CD4-positive, CD25-positive, alpha-beta regulatory T cell (primary cell): ENCODE data around the gene WRAP73. TPM values are rescaled to one million over a fixed set of nuclear protein-coding genes. Genes with fewer than 3 reads are reported as not detected.

Source experiments
- ATAC-seq, 2 donors: fragments of 150-1000 bp; cut with Tn5 transposase; one replicate each; pipeline ENCODE4 v1.10.0; 2021; ENCODE audit warnings: low read depth in 2 of 2, moderate number of reproducible peaks in 2 of 2, moderate library complexity in 1 of 2
- DNase-seq, 3 donors: peaks; one replicate each; pipeline versions ENCODE4 v3.0.0 to v3.0.0-alpha.2; 2012 to 2022; ENCODE audit warnings: mixed read lengths in 1 of 3
- H3K27ac ChIP-seq: one replicate; pipeline ENCODE4 v1.7.0; 2013; ENCODE audit warnings: mild to moderate bottlenecking, low read length; ENCODE audit not compliant: insufficient read depth, poor library complexity, severe bottlenecking
- H3K27me3 ChIP-seq: one replicate; pipeline ENCODE4 v1.7.0; 2013; ENCODE audit warnings: low read length; ENCODE audit not compliant: control insufficient read depth, insufficient read depth
- H3K36me3 ChIP-seq: one replicate; pipeline ENCODE4 v1.7.0; 2013; ENCODE audit warnings: mild to moderate bottlenecking, low read length, moderate library complexity; ENCODE audit not compliant: control insufficient read depth, insufficient read depth
- H3K4me1 ChIP-seq: 2 replicates; pipeline ENCODE4 v1.7.0; 2013; ENCODE audit warnings: mild to moderate bottlenecking, low read length; ENCODE audit not compliant: insufficient read depth, control insufficient read depth, poor library complexity, severe bottlenecking
- H3K4me3 ChIP-seq: one replicate; pipeline ENCODE4 v1.7.0; 2013; ENCODE audit warnings: low read depth, mild to moderate bottlenecking, low read length, moderate library complexity
- H3K9me3 ChIP-seq, 2 experiments: 1 replicate in 1 of 2; 2 replicates in 1 of 2; pipeline ENCODE4 v1.7.0; 2013; ENCODE audit warnings: low read length in 2 of 2, mild to moderate bottlenecking in 1 of 2, moderate library complexity in 1 of 2; ENCODE audit not compliant: control insufficient read depth in 2 of 2
- H3K27ac Mint-ChIP-seq, 3 donors: one replicate each; pipeline ENCODE4 v1.8.0; 2020 to 2022; ENCODE audit warnings: mild to moderate bottlenecking in 3 of 3, mixed read lengths in 3 of 3, moderate library complexity in 2 of 3
- H3K27me3 Mint-ChIP-seq: one replicate; pipeline ENCODE4 v1.8.0; 2022; ENCODE audit warnings: mild to moderate bottlenecking, mixed read lengths
- H3K36me3 Mint-ChIP-seq: one replicate; pipeline ENCODE4 v1.8.0; 2020; ENCODE audit warnings: mixed read lengths
- H3K4me1 Mint-ChIP-seq, 4 donors: one replicate each; pipeline ENCODE4 v1.8.0; 2020 to 2022; ENCODE audit warnings: mixed read lengths in 4 of 4, mild to moderate bottlenecking in 1 of 4
- H3K4me3 Mint-ChIP-seq, 4 donors: one replicate each; pipeline ENCODE4 v1.8.0; 2020 to 2022; ENCODE audit warnings: mild to moderate bottlenecking in 4 of 4, mixed read lengths in 4 of 4, moderate library complexity in 3 of 4
- H3K9me3 Mint-ChIP-seq, 7 donors: one replicate each; pipeline ENCODE4 v1.8.0; 2020 to 2022; ENCODE audit warnings: mixed read lengths in 7 of 7, mild to moderate bottlenecking in 3 of 7, moderate library complexity in 2 of 7
- polyA plus RNA-seq, 4 donors: library from polyadenylated mRNA; unstranded; fragments of 300-500 nt; fragmentation: Illumina TruSeq; gene quantifications; one replicate each; pipeline ENCODE4 v1.2.3, GENCODE V29; 2021
- total RNA-seq: library from RNA; stranded (reverse); gene quantifications from one replicate; pipeline ENCODE4 v1.2.3, GENCODE V29; 2022

Gene WRAP73
- total and polyA plus RNA-seq, 5 donors from 2014 or later, result 27.9 to 37.1 (median 36.4) TPM

GRCh38 chr1:3604468-3604974 is 45.4 kb downstream of the WRAP73 start:
- no peaks in the 10 kb centered on the region for H3K36me3 Mint-ChIP-seq
- Histone ChIP-seq H3K4me3 (no peak overlapping the region), H3K9me3 (no peaks in the 10 kb centered on the region), H3K27me3 (no peaks in the 10 kb centered on the region), H3K4me1 (no peaks in the 10 kb centered on the region), H3K27ac (no peak overlapping the region), H3K36me3 (no peaks in the 10 kb centered on the region)
- DNase-seq (no peak), ATAC-seq (no peak)
- H3K27ac Mint-ChIP-seq, result no peak overlapping the region
- H3K4me1 Mint-ChIP-seq, result peaks cover 0 to 6% (median 0%) of the 10 kb centered on the region in 4 donors
- peaks cover 17% of the 10 kb centered on the region for H3K27me3 Mint-ChIP-seq
- H3K9me3 Mint-ChIP-seq, result no peaks in the 10 kb centered on the region
- H3K4me3 Mint-ChIP-seq, result no peak overlapping the region

GRCh38 chr1:3603571-3604467 is 46.1 kb downstream of the WRAP73 start:
- H3K4me1 Mint-ChIP-seq, result peaks cover 0 to 5% (median 0%) of the 10 kb centered on the region in 4 donors
- peaks cover 2% of the 10 kb centered on the region for H3K4me1 ChIP-seq
- no peak overlapping the region for H3K27ac Mint-ChIP-seq
- no peaks in the 10 kb centered on the region for H3K27me3 ChIP-seq
- no peak overlapping the region for H3K4me3 ChIP-seq
- ATAC-seq (no peak), DNase-seq (no peak)
- no peaks in the 10 kb centered on the region for H3K36me3 ChIP-seq
- H3K27ac ChIP-seq, result no peak overlapping the region
- no peak overlapping the region for H3K4me3 Mint-ChIP-seq
- no peaks in the 10 kb centered on the region for H3K36me3 Mint-ChIP-seq
- peaks cover 10% of the 10 kb centered on the region for H3K27me3 Mint-ChIP-seq
- H3K9me3 ChIP-seq, result no peaks in the 10 kb centered on the region
- H3K9me3 Mint-ChIP-seq, result no peaks in the 10 kb centered on the region

GRCh38 chr1:3603156-3603555 is 46.7 kb downstream of the WRAP73 start:
- Mint-ChIP-seq H3K4me1 (peaks cover 0 to 10% (median 0%) of the 10 kb centered on the region in 4 donors), H3K4me3 (no peak overlapping the region), H3K27ac (no peak overlapping the region), H3K9me3 (no peaks in the 10 kb centered on the region), H3K36me3 (no peaks in the 10 kb centered on the region), H3K27me3 (peaks cover 5% of the 10 kb centered on the region)
- Histone ChIP-seq H3K27ac (no peak overlapping the region), H3K4me1 (peaks cover 9% of the 10 kb centered on the region), H3K27me3 (no peaks in the 10 kb centered on the region), H3K36me3 (no peaks in the 10 kb centered on the region), H3K9me3 (no peaks in the 10 kb centered on the region), H3K4me3 (no peak overlapping the region)
- DNase-seq (no peak), ATAC-seq (no peak)

GRCh38 chr1:3602375-3602774 is 47.5 kb downstream of the WRAP73 start:
- H3K9me3 ChIP-seq, result no peaks in the 10 kb centered on the region
- no peak for ATAC-seq
- Mint-ChIP-seq H3K27ac (no peak overlapping the region), H3K4me3 (no peak overlapping the region), H3K27me3 (peaks cover 4% of the 10 kb centered on the region), H3K36me3 (no peaks in the 10 kb centered on the region), H3K4me1 (peaks cover 0 to 18% (median 5%) of the 10 kb centered on the region in 4 donors), H3K9me3 (no peaks in the 10 kb centered on the region)
- no peak overlapping the region for H3K4me3 ChIP-seq
- no peaks in the 10 kb centered on the region for H3K27me3 ChIP-seq
- H3K36me3 ChIP-seq, result no peaks in the 10 kb centered on the region
- no peak overlapping the region for H3K27ac ChIP-seq
- no peak for DNase-seq
- peaks cover 16% of the 10 kb centered on the region for H3K4me1 ChIP-seq

GRCh38 chr1:3601743-3602142 is 48.2 kb downstream of the WRAP73 start:
- DNase-seq (no peak), ATAC-seq (no peak)
- Histone ChIP-seq H3K9me3 (no peaks in the 10 kb centered on the region), H3K4me3 (no peak overlapping the region), H3K4me1 (peaks cover 21% of the 10 kb centered on the region), H3K36me3 (no peaks in the 10 kb centered on the region), H3K27ac (no peak overlapping the region), H3K27me3 (no peaks in the 10 kb centered on the region)
- Mint-ChIP-seq H3K9me3 (no peaks in the 10 kb centered on the region), H3K27me3 (no peaks in the 10 kb centered on the region), H3K27ac (peak overlapping the region in 1 of 3 donors; percentile 92), H3K4me3 (no peak overlapping the region), H3K4me1 (peaks cover 0 to 22% (median 8%) of the 10 kb centered on the region in 4 donors), H3K36me3 (no peaks in the 10 kb centered on the region)

- no peaks in the 10 kb centered on the region for H3K27me3 Mint-ChIP-seq
- no peak overlapping the region for H3K4me3 ChIP-seq
- H3K4me1 ChIP-seq, result peaks cover 21% of the 10 kb centered on the region
- ATAC-seq (no peak), DNase-seq (no peak)
- peaks cover 0 to 25% (median 8%) of the 10 kb centered on the region in 4 donors for H3K4me1 Mint-ChIP-seq
- no peak overlapping the region for H3K27ac ChIP-seq
- no peaks in the 10 kb centered on the region for H3K27me3 ChIP-seq
- no peaks in the 10 kb centered on the region for H3K36me3 ChIP-seq
- H3K9me3 Mint-ChIP-seq, result no peaks in the 10 kb centered on the region
- no peaks in the 10 kb centered on the region for H3K36me3 Mint-ChIP-seq
- H3K4me3 Mint-ChIP-seq, result no peak overlapping the region
- no peaks in the 10 kb centered on the region for H3K9me3 ChIP-seq
- no peak overlapping the region for H3K27ac Mint-ChIP-seq
Measured at GRCh38 chr1:3600354-3600753, 49.5 kb downstream of the WRAP73 start.

GRCh38 chr1:3599816-3600215 is 50.1 kb downstream of the WRAP73 start:
- no peak overlapping the region for H3K27ac Mint-ChIP-seq
- ATAC-seq (no peak), DNase-seq (no peak)

More at GRCh38 chr1:3599816-3600215, 50.1 kb downstream of the WRAP73 start:
- Histone ChIP-seq H3K4me3 (no peak overlapping the region), H3K9me3 (no peaks in the 10 kb centered on the region), H3K27me3 (no peaks in the 10 kb centered on the region), H3K36me3 (no peaks in the 10 kb centered on the region), H3K27ac (no peak overlapping the region), H3K4me1 (peaks cover 21% of the 10 kb centered on the region)
- Mint-ChIP-seq H3K36me3 (no peaks in the 10 kb centered on the region), H3K27me3 (no peaks in the 10 kb centered on the region), H3K9me3 (no peaks in the 10 kb centered on the region), H3K4me3 (no peak overlapping the region), H3K4me1 (peaks cover 0 to 25% (median 8%) of the 10 kb centered on the region in 4 donors)
